GM12891 (cell line): ENCODE measurements around the gene ATG10.

Experiments used
- POLR2A ChIP-seq: IDR thresholded peaks from 2 replicates; pipeline ENCODE4 v1.6.1; 2011; ENCODE audit warnings: low read depth, low read length, control low read depth
- POLR2AphosphoS5 ChIP-seq: IDR thresholded peaks from 2 replicates; pipeline ENCODE4 v1.6.1; 2011; ENCODE audit warnings: low read depth, low read length, control low read depth

- TF ChIP-seq POLR2AphosphoS5 (no peak), POLR2A (no peak)
Measured at GRCh38 chr5:82204567-82204966, 232.7 kb downstream of the ATG10 start.
